HG03066 (cell line): Measurements from ENCODE around the gene HSPG2.
A peak's percentile ranks its signal among the peaks of the same experiment; 100 is the strongest.

Experiments
- ATAC-seq: cut with Tn5 transposase; IDR thresholded peaks from one replicate; pipeline ENCODE4 v1.9.1; 2021; ENCODE audit warnings: low read depth; ENCODE audit not compliant: unreplicated experiment

HSPG2 gene

GRCh38 chr1:21868941-21869454, 68.1 kb downstream of the HSPG2 start:
- ATAC-seq, result no peak

DNA sequence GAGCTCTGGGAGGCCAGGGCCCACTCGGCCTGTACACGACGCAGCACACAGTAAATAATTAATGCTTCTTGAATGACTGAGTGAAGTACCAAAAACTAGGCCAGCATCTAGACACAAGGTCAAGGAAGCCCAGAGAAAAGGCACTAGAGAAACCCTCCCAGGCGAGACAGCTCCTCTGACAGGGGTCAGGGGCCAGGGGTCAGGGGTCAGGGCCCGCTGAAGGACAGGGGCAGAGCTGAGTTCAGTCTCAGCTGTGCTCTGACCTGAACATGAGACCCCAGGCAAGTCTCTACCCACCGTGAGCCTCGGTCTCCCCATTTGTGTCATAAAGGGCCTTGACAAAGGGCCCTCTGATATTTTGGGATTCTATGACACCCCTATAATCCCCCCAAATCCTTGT, 68.6 kb downstream of the HSPG2 start:
- no peak for ATAC-seq

DNA sequence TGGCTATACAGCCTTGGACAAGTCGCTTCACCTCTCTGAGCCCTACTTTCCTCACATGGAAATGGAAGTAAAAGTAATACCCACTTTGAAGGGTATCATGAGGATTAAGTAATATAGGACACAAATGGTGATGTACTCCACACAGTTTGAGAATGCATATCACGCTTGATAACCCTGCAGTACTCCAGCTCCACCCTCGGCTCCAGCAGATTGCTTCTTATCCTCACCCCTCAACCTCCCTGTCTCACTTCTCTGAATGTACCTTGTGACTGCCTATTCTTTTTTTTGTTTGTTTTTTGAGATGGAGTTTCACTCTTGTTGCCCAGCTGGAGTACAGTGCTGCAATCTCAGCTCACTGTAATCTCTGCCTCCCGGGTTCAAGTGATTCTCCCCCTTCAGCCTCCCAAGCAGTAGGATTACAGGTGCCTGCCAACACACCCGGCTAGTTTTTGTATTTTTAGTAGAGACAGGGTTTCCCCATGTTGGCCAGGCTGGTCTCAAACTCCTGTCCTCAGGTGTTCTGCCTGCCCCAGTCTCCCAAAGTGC, 69.6 kb downstream of the HSPG2 start:
- no peak for ATAC-seq

- no peak for ATAC-seq
Measured at GRCh38 chr1:21866707-21867043, 70.4 kb downstream of the HSPG2 start.

- ATAC-seq, result peak; percentile 78
Measured at GRCh38 chr1:21865943-21866706, 71.0 kb downstream of the HSPG2 start.

DNA sequence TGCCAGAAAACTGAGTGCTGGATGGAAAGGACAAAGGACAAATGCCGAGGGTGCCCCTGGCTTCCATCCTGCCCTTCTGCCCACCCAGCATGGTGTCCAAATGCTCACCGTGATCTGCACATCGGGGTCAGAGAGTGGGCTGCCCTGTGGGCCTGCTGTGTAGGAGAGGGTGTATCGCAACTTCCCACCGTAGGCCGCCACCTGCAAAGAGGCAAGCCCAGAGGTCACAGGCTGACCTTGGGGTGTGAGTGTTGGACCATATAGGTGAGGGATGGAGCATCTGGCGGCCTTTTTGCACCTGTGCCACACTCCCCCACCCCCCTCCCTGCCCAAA, 71.5 kb downstream of the HSPG2 start:
- ATAC-seq, result no peak

- ATAC-seq, result no peak
Measured at GRCh38 chr1:21864730-21865129, 72.4 kb downstream of the HSPG2 start.

DNA sequence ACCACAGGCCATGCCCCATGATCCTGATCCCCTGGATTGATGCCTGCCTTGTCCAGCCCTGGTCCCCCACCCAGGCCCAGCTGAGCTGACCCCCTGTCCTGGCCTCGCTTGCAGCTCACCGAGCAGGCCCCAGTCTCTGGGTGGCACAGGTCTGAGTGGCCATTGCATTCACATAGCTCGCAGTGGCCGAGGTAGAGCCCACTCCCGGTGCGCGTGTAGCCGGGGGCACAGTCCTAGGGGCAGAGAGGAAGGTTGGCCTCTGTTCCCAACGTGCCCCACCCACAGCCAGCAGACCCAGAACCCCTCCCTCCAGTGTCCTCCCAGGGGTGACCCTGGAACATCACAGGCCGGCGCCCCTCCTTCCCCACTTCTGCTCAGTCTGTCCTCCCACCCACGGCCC, 73.1 kb downstream of the HSPG2 start:
- ATAC-seq, result no peak

DNA sequence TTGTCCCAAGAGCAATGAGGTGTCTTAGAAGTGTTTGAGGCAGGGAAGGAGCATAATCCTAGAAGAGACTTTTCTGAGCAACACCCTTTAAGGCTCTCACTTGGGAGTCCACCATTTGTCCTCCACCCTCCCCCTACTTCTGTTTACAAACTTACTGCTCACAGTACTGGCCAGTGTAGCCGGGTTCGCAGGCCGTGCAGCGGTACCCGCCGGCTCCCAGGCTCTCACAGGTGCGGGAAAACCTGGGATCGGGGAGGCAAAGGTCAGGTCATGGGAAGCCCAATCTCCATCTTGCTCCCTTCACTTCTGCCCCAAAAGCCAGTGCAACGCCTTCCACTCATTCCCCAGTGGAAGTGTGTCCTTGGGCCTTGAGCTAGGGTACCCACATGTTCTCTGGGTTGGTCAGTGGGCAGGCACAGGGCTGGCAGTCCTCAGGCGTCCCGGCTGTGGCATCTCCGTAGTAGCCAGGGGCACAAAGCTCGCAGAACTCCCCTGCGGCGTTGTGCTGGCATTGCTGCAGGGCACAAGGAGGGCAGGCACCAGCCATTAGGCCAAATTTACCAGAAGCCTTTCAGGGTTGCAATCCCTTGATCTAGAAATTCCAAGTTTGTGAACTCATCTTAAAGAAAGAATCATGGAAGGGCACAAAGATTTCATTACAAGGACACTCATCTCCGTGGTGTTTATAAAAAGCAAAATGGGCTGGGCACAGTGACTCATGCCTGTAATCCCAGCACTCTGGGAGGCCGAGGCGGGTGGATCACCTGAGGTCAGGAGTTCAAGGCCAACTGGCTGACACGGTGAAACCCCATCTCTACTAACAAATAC, 75.3 kb downstream of the HSPG2 start:
- no peak for ATAC-seq

GRCh38 chr1:21860971-21861370, 76.1 kb downstream of the HSPG2 start:
- no peak for ATAC-seq

DNA sequence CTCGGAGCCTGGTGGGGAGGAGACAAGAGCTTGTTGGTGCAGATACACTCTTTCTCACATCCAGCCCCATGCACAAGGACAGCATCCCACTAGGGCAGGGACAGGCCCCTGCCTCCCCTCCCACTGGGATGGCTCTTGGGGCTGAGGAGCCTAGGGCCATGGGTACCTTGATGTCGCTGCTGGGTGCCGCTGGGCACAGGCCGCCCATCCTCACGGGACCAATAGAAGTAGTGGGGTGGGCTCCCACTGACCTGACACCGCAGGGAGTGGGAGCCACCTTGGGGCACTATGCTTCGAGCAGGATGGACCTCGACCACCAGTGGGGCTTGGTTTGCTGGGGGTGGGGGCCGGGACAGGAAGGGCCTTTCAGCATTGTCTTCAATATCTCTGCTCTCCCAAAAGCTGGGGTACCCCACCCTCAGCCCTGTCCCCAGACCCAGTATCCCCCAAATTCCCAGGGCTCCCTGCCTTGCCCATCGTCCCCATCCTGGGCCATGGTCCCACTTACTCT, 77.4 kb downstream of the HSPG2 start:
- no peak for ATAC-seq

DNA sequence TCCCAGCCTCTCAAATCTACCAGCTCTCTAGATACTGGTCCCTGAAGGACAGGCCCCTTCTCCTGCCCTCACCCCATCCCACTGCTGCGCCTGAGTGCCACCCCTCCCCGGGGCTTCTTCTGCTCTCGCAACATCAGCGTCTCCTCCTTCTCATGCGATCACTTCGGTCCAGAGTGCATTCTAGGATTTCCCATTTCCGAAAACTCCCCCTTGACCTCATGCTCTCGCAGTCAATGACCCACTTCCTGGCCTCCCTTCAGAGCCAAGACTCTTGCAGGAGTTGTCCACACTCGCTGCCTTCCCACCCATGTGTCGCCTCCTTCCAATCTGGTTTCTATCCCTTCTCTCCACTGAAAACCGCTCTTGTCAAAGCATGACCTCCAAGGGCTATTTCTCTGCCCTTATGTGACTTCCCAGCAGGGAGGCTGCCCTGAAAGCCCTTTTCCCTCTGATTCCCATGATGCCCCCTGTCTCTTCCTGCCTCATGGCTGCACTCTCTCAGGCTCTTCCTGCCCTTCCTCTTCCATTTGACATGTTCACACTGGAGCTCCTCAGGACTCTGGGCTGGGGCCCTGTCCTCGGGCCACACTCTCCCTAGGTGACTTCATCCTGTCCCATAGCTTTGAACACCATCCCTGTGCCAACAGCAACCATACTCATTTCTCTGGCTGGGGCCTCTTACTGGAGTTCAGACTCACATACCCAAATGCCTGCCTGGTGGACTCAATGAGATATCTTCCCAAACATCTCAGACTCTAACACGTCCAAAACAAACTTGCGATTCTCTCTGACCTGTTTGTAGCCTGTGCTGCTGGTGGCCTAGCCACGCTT, 79.1 kb downstream of the HSPG2 start:
- no peak for ATAC-seq

DNA sequence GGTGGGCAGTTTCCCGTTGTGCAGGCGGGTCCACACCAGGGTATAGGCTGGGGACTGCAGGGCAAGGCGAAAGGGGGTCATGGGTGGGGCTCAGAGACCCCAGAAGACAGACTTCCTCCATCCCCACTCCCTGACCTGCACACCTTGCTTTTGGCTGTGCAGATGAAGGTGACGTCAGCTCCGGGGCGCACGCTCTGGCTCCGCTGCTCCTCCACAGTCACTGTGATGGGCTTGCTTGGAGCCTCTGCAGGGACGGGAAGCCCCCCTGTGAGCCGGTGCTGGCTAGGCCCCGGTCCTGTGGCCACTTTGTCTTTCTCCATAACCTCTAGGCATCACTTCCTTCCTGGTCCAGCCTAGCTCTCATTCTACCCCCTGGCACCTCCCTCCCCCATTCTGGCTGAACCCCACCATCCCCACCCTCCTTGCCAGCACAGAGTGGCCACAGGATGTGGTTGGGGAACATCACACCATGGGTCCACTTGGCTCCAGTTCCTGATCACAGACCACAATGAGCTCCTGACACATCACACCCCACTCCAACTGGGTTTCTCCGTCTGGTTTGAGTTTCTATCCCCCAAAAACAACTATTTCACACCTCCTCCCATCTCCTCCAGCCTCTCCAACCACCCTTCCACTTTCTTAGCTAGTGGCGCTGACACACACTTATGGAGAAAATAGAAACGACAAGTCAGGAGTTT, 79.8 kb downstream of the HSPG2 start:
- ATAC-seq, result no peak

DNA sequence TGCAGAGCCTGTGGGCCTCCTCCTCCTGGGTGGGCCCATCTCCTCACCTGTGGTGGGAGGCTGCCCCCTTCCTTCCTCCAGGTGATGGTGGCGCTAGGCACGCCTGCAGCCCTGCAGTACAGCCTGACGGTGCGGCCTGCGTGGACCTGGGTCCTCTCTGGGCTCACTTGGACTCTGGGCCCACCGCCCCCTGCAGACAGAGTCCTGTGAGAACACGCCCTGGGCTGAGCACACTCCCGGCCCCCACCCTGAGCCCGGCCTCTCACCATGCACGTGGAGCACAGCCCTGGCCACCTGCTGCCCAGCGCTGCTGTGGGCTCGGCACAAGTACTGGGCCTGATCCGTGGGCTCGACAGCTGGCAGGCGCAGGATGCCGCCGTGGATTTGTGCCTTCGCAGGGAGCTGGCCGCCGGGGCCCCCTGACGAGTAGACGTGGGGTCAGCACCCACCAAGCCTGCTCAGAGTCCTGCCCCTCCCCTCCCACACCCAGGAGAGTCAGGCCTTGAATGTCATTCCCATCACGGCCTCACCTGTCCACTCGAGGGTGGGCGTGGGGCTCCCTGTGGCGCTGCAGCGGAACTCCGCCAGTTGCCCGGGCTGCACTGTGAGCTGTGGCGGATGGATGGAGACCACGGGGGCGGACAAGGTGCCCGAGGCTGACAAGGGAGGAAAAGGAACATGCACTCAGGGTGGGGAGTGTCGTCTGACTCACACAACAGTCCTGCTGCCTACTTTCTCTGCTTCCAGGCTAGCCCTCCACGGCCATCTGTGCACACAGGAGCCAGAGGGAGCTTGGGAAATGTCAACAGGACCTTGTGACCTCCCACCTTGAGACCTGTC, 81.6 kb downstream of the HSPG2 start:
- ATAC-seq, result no peak

DNA sequence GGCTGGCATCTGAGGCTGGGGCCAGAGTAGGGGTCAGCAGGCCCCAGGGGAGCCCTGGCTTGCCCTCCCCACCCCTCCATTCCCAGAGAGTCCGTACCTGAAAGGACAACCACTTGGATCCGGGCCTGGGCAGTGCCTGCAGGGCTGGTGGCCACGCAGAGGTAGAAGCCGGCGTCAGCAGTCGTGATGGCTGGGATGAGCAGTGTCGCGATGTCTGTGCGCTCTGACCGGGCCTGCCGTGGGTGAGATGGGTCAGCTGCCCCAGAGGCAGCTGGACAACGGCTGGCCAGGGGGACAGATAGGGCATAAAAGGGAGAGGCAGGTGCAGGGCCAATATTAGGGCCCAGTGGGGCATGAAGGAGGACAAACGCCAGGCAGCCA, 82.4 kb downstream of the HSPG2 start:
- ATAC-seq, result no peak

GRCh38 chr1:21854090-21854750, 82.9 kb downstream of the HSPG2 start:
- ATAC-seq, result no peak

DNA sequence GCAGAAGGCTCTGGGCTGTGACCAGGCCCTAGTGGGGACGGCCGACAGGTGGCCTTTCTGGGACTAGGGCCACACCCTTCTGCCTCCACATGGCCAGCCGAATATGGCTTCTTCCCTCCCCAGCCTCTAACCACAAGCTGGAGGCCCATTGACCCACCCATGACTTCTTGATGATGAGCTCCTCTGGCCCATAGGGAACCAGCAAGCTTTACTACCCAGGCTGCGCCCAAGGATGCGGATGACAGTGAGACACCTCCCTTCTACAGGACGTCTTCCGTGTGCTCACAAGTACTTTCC, 84.0 kb downstream of the HSPG2 start:
- no peak for ATAC-seq

DNA sequence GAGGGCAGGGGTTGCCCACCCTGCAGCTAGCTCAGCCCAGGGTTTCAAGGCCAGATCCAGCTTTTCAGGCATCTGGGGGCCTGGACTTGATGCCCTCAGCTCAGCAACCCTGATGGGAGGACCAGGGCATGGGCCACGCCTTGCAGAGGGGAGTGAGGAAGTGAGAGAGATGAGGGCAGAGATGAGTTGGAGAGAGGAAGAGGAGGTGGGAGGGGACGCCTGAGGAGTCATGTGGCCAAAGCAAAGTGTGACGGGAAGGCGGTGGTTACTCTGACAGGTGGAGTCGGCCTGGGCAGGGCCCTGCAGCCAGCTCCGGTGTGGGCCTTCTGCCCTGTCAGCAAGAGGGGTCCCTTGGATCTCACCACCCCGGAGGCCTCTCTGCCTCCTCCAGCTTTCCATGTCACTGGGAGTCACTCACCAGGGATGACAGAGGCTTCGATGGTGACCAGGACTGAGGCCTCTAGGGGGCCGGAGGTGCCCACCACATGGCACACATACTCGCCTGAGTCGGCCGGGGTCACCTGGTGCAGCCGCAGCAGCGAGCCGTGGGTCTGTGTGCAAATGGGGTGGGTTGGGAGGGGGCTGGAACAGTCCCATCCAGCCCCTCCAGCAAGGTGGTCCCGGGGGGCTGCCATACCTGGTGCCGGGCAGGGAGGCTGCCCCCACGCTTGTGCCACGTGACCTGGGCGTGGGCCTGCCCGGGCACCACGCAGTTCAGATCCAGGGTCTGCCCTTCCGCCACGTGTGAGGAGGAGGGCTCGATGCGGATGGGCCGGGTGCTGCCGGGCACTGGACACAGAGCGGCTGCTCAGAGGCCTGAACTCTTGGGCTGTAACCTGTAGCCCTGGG, 84.6 kb downstream of the HSPG2 start:
- ATAC-seq, result no peak
